Measurements from ENCODE around the gene TULP3.

The TULP3 gene

DNA sequence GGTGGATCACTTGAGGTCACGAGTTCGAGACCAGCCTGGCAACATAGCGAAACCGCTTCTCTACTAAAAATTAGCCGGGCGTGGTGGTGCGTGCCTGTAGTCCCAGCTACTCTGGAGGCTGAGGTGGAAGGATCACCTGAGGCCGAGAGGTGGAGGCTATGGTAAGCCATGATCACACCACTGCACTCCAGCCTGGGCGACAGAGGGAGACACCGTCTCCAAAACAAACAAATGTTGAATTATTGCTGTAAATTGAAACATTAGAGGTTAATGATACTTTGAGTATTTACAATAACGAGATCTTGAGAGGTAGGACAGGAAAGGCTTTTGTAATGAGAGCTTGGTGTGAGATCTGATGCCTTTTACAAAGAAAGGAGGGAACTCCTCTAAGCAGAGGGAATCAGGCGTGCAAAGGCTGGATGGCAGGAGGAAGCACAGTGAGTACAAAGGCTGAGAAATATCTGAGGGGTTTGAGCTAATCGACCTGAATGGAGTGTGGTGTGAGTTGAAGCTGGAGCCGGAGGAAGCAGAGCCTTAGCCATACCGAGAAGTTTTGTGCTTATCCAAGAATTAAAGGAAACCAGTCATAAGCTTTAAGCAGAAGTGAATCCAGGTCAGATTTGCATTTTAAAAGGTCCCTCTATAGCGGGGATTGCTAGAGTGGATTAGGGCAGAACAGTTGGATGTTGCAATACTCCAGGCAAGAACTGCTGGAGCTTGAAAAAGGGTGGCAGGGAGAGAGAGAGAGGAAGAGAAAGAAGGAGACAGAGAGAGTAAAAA lies 12.5 kb upstream of the TULP3 start:
- peaks cover 14% of the 10 kb centered on the region for H3K4me1 ChIP-seq (ENCODE audit: low read depth, poor library complexity, severe bottlenecking)
- TF ChIP-seq, protein P1, sequence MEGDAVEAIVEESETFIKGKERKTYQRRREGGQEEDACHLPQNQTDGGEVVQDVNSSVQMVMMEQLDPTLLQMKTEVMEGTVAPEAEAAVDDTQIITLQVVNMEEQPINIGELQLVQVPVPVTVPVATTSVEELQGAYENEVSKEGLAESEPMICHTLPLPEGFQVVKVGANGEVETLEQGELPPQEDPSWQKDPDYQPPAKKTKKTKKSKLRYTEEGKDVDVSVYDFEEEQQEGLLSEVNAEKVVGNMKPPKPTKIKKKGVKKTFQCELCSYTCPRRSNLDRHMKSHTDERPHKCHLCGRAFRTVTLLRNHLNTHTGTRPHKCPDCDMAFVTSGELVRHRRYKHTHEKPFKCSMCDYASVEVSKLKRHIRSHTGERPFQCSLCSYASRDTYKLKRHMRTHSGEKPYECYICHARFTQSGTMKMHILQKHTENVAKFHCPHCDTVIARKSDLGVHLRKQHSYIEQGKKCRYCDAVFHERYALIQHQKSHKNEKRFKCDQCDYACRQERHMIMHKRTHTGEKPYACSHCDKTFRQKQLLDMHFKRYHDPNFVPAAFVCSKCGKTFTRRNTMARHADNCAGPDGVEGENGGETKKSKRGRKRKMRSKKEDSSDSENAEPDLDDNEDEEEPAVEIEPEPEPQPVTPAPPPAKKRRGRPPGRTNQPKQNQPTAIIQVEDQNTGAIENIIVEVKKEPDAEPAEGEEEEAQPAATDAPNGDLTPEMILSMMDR (conservative IDR thresholded peaks at IDR 0.05; ENCODE audit: low read depth, low read length): no peak
- H3K4me3 ChIP-seq (IDR thresholded peaks at IDR 0.05; ENCODE audit: insufficient read depth, low read depth, low read length): no peak overlapping the region
- no peaks in the 10 kb centered on the region for H3K27me3 ChIP-seq (ENCODE audit: insufficient read depth, low read depth)
- no peak overlapping the region for H2AFZ ChIP-seq (ENCODE audit: low read depth)
- H3K27ac ChIP-seq: peak overlapping the region; percentile 89; the same call in 1 of the 2 replicates
- H3K79me2 ChIP-seq (ENCODE audit: insufficient read depth, low read depth): peaks cover 60% of the 10 kb centered on the region
- no peaks in the 10 kb centered on the region for H4K20me1 ChIP-seq (ENCODE audit: insufficient read depth)
- no peaks in the 10 kb centered on the region; the same call in 1 of the 2 replicates for H3K36me3 ChIP-seq (ENCODE audit: insufficient read depth)
- peak overlapping the region; percentile 93; the same call in 1 of the 2 replicates for H3K9ac ChIP-seq
- peak overlapping the region; percentile 88 for H3K4me2 ChIP-seq

DNA sequence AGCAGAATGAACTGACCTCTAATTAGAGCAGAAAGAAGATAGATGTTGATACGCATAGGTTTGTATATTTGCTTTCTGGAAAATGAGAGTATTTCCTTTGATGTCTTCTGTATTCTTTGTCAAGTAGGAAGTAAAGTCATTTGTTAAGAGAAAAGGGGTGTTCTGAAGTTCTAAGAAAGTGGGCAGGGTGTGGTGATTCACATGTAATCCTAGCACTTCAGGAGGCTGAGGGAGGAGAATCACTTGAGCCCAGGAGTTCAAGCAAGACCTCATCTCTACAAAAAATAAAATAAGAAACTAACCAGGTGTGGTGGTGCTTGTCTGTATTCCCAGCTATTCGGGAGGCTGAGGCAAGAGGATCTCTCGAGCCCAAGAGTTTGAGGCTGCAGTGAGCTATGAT lies 10.8 kb upstream of the TULP3 start:
- Histone ChIP-seq H3K4me2 (no peak overlapping the region), H3K27me3 (ENCODE audit: insufficient read depth, low read depth) (no peaks in the 10 kb centered on the region), H3K9ac (no peak overlapping the region), H3K36me3 (ENCODE audit: insufficient read depth) (no peaks in the 10 kb centered on the region), H3K4me1 (ENCODE audit: low read depth, poor library complexity, severe bottlenecking) (peaks cover 14% of the 10 kb centered on the region), H3K4me3 (IDR thresholded peaks at IDR 0.05; ENCODE audit: insufficient read depth, low read depth, low read length) (no peak overlapping the region), H3K27ac (no peak overlapping the region), H3K79me2 (ENCODE audit: insufficient read depth, low read depth) (peaks cover 43% of the 10 kb centered on the region), H4K20me1 (ENCODE audit: insufficient read depth) (no peaks in the 10 kb centered on the region), H2AFZ (ENCODE audit: low read depth) (no peak overlapping the region)
- TF ChIP-seq, protein P1 (conservative IDR thresholded peaks at IDR 0.05; ENCODE audit: low read depth, low read length): no peak

DNA sequence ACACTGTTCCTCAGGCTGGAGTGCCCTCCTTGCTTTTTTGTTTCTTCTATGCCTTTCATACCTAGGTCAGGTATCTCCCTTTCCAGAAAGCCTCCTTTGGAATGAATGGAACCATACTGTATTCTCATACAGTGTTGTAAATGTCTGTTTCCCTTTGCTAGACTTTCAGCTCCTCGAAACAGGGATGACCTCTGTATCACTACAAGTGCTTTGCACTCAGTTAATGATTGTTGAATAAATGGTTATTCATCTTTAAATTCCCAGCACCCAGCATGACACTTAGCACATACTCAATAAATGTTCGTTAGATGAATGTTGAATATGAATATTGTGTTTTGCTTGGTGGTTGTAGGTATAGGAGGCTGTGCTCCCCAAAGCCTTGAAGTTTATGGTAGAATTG lies 5.9 kb upstream of the TULP3 start:
- TF ChIP-seq, protein P1 (conservative IDR thresholded peaks at IDR 0.05; ENCODE audit: low read depth, low read length): no peak
- Histone ChIP-seq H3K27me3 (ENCODE audit: insufficient read depth, low read depth) (no peaks in the 10 kb centered on the region), H3K27ac (no peak overlapping the region), H3K9ac (no peak overlapping the region), H3K4me2 (no peak overlapping the region), H2AFZ (ENCODE audit: low read depth) (no peak overlapping the region), H3K4me1 (ENCODE audit: low read depth, poor library complexity, severe bottlenecking) (no peaks in the 10 kb centered on the region), H3K36me3 (ENCODE audit: insufficient read depth) (no peaks in the 10 kb centered on the region), H3K79me2 (ENCODE audit: insufficient read depth, low read depth) (peaks cover 2% of the 10 kb centered on the region), H3K4me3 (IDR thresholded peaks at IDR 0.05; ENCODE audit: insufficient read depth, low read depth, low read length) (no peak overlapping the region), H4K20me1 (ENCODE audit: insufficient read depth) (no peaks in the 10 kb centered on the region)

DNA sequence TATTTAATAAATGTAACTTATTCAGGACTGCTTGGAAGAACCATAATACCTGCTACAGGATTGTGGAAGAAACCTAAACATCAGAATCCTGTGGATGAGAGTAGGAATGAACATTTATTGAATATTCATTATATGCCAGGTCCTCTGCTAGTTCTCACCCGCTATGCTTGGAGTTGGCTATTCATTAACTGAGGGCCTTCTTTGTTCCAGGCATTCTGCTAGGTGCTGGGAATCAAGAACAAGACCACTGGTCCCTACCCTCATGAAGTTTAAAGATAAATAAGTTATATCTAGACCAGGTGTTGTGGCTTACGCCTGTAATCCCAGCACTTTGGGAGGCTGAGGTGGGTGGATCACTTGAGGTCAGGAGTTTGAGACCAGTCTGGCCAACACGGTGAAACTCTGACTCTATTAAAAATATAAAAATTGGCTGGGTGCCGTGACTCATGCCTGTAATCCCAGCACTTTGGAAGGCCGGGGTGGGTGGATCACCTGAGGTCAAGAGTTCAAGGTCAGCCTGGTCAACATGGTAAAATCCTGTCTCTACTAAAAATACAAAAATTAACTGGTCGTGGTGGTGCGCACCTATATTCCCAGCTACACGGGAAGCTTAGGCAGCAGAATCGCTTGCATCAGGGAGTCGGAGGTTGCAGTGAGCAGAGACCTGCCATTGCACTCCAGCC lies 3.8 kb upstream of the TULP3 start:
- no peaks in the 10 kb centered on the region for H4K20me1 ChIP-seq (ENCODE audit: insufficient read depth)
- no peaks in the 10 kb centered on the region; the same call in 1 of the 2 replicates for H3K79me2 ChIP-seq (ENCODE audit: insufficient read depth, low read depth)
- no peaks in the 10 kb centered on the region for H3K36me3 ChIP-seq (ENCODE audit: insufficient read depth)
- no peak overlapping the region for H2AFZ ChIP-seq (ENCODE audit: low read depth)
- TF ChIP-seq, protein P1 (conservative IDR thresholded peaks at IDR 0.05; ENCODE audit: low read depth, low read length): no peak
- H3K27ac ChIP-seq: no peak overlapping the region
- no peak overlapping the region for H3K4me2 ChIP-seq
- H3K4me1 ChIP-seq (ENCODE audit: low read depth, poor library complexity, severe bottlenecking): peaks cover 6% of the 10 kb centered on the region
- H3K9ac ChIP-seq: no peak overlapping the region
- H3K4me3 ChIP-seq (IDR thresholded peaks at IDR 0.05; ENCODE audit: insufficient read depth, low read depth, low read length): no peak overlapping the region
- no peaks in the 10 kb centered on the region for H3K27me3 ChIP-seq (ENCODE audit: insufficient read depth, low read depth)
